Measurements from ENCODE around the gene SPEG. TPM values are rescaled to one million over a fixed set of nuclear protein-coding genes. Genes with fewer than 3 reads are reported as not detected.
"Not testable (repeated sequence)": the region's sequence is repeated elsewhere in the genome, so short reads cannot be mapped to it uniquely, and the experiment has no call there.

SPEG gene
- total RNA-seq, 1 donor from 2014 or later: 145 TPM

DNA sequence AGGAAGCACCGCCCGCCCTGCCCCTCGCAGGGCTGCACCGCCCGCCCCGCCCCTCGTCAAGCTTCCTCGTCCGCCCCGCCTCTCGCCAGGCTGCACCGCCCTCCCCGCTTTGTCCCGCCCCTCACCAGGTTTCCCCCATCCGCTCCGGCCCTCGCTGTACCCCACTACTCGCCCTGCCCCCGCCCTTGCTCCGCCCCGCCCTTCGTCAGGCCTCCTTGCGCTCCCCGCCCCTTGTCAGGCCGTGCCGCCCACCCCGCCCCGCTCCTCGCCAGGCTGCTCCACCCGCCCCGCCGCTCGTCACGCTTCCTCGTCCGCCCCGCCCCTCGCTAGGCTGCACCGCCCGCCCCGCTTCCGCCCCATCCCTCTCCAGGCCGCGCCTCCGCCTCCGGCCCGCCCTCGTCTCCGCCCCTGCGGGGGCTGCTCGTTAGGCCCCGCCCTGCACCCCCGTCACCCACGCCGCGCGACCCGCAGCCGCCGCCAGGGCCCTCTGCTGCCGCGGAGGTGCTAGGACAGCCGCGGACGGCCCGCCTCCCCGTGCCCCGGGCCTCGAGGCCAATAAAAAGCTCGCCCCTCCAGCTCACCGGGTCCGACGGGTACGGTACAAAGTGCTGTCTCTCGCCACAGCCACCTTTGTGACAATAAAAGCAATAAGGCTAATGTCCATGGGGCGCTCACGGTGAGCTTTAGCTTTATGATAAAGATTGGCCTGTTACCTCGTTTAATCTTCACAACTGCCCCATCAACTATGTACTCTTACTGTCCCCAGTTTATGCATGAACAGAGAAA lies 46.3 kb upstream of the SPEG start:
- peak overlapping the region; percentile 94 for H3K4me3 ChIP-seq
- intact Hi-C loops (cut with micrococcal nuclease): no loop called here
- peaks cover 33% of the 10 kb centered on the region for H3K36me3 ChIP-seq
- H3K9me3 ChIP-seq (replicated peaks): no peaks in the 10 kb centered on the region
- H3K4me1 ChIP-seq: peaks cover 31% of the 10 kb centered on the region
- peak; percentile 79 for TF ChIP-seq CTCF (IDR thresholded peaks at IDR 0.05; ENCODE audit: borderline replicate concordance)
- DNase-seq: peak; percentile 99
- no peaks in the 10 kb centered on the region for H3K27me3 ChIP-seq (ENCODE audit: low read depth)
- H3K27ac ChIP-seq (replicated peaks): peak overlapping the region; percentile 98

DNA sequence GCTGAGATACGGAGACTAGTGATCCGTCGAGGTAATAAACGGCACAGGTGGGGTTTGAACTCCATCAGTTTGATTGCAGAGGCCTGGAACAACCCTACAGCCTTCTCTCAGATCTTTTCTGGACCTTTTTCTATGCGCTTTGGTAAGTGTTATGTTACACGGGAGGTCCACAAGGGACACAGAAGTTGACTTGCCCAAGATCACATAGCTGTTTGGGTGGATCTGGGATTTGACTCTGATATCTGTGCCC lies 45.8 kb upstream of the SPEG start:
- Histone ChIP-seq H3K4me1 (peaks cover 31% of the 10 kb centered on the region), H3K36me3 (peaks cover 28% of the 10 kb centered on the region), H3K27me3 (ENCODE audit: low read depth) (no peaks in the 10 kb centered on the region), H3K4me3 (peak overlapping the region; percentile 94), H3K9me3 (replicated peaks) (no peaks in the 10 kb centered on the region), H3K27ac (replicated peaks) (peak overlapping the region; percentile 98)
- no peak for DNase-seq
- TF ChIP-seq CTCF (IDR thresholded peaks at IDR 0.05; ENCODE audit: borderline replicate concordance): no peak
- intact Hi-C loops (cut with micrococcal nuclease): no loop called here

GRCh38 chr2:219392754-219393153 lies 41.9 kb upstream of the SPEG start:
- intact Hi-C loops (cut with micrococcal nuclease): no loop called here
- no peaks in the 10 kb centered on the region for H3K27me3 ChIP-seq (ENCODE audit: low read depth)
- H3K36me3 ChIP-seq: no peaks in the 10 kb centered on the region
- TF ChIP-seq CTCF (IDR thresholded peaks at IDR 0.05; ENCODE audit: borderline replicate concordance): no peak
- no peak for DNase-seq
- no peaks in the 10 kb centered on the region for H3K4me1 ChIP-seq
- H3K9me3 ChIP-seq (replicated peaks): no peaks in the 10 kb centered on the region
- H3K27ac ChIP-seq (replicated peaks): no peak overlapping the region
- no peak overlapping the region for H3K4me3 ChIP-seq

- H3K27ac ChIP-seq (replicated peaks); DNase-seq; H3K9me3 ChIP-seq (replicated peaks); H3K4me3 ChIP-seq; H3K36me3 ChIP-seq; H3K4me1 ChIP-seq; intact Hi-C loops (cut with micrococcal nuclease); H3K27me3 ChIP-seq (ENCODE audit: low read depth): not testable (repeated sequence)
Observed at GRCh38 chr2:219395056-219395455, 39.6 kb upstream of the SPEG start.

DNA sequence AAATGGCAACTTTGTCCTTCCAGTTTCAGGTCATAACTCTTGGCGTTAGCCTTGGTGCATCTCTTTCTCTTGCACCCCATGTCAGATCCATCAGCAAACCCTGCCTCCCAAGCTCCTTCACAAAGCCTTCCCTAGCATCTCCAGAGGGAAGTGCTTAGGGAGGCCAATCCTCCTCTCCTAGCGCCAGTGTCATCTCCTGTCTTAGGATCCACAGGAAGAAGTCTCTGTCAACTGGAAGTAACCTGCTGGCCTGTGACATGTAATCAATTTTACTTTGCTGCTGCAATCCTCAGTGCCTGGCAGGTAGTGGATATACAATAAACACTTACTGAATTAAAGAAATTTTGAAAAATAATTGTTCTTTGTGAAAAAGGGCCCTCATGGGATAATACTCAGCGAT lies 39.0 kb upstream of the SPEG start:
- H3K9me3 ChIP-seq (replicated peaks): no peaks in the 10 kb centered on the region
- H3K27ac ChIP-seq (replicated peaks): no peak overlapping the region
- TF ChIP-seq CTCF (IDR thresholded peaks at IDR 0.05; ENCODE audit: borderline replicate concordance): no peak
- intact Hi-C loops (cut with micrococcal nuclease): no loop called here
- H3K4me3 ChIP-seq: no peak overlapping the region
- no peaks in the 10 kb centered on the region for H3K27me3 ChIP-seq (ENCODE audit: low read depth)
- no peaks in the 10 kb centered on the region for H3K4me1 ChIP-seq
- no peaks in the 10 kb centered on the region for H3K36me3 ChIP-seq
- DNase-seq: no peak

GRCh38 chr2:219396863-219397457 lies 37.7 kb upstream of the SPEG start:
- DNase-seq: no peak
- Histone ChIP-seq H3K4me3 (no peak overlapping the region), H3K27me3 (ENCODE audit: low read depth) (no peaks in the 10 kb centered on the region), H3K27ac (replicated peaks) (no peak overlapping the region), H3K36me3 (no peaks in the 10 kb centered on the region), H3K4me1 (no peaks in the 10 kb centered on the region), H3K9me3 (replicated peaks) (no peaks in the 10 kb centered on the region)
- intact Hi-C loops (cut with micrococcal nuclease): no loop called here
- TF ChIP-seq CTCF (IDR thresholded peaks at IDR 0.05; ENCODE audit: borderline replicate concordance): no peak
